GM19328 (cell line): ENCODE measurements around the gene MCM3AP.
"Not testable (repeated sequence)": the region's sequence is repeated elsewhere in the genome, so short reads cannot be mapped to it uniquely, and the experiment has no call there.

Experiments used
- ATAC-seq: cut with Tn5 transposase; IDR thresholded peaks from one replicate; pipeline ENCODE4 v1.9.1; 2021; ENCODE audit warnings: mild to moderate bottlenecking, moderate library complexity; ENCODE audit not compliant: unreplicated experiment

The MCM3AP gene

DNA sequence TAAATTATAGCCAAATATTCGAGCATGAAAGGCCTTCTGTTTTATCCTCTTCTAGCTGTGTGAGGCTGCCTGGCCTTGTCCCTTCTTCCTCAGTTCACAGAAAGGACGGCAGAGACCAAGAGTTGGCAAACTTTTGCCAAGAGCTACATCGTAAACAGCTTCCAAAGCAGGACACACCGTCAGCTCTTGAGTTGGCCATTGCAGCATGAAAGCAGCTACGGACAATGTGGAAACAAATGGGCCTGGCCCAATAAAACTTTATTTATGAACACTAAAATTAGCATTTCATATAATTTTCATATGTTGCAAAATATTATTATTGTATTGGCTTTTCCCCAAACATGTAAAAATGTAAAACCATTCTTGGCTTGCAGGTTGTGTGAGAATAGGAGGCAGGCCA lies 27.5 kb upstream of the MCM3AP start:
- ATAC-seq: no peak

- ATAC-seq: no peak
These were observed 26.2 kb upstream of the MCM3AP start for GRCh38 chr21:46311568-46311967.

- ATAC-seq: not testable (repeated sequence)
These were observed 24.8 kb upstream of the MCM3AP start for GRCh38 chr21:46310260-46310659.

GRCh38 chr21:46308431-46308830 lies 23.0 kb upstream of the MCM3AP start:
- ATAC-seq: no peak

GRCh38 chr21:46307625-46308024 lies 22.2 kb upstream of the MCM3AP start:
- ATAC-seq: no peak

GRCh38 chr21:46304955-46305354 lies 19.5 kb upstream of the MCM3AP start:
- ATAC-seq: no peak

GRCh38 chr21:46304437-46304836 lies 19.0 kb upstream of the MCM3AP start:
- no peak for ATAC-seq

GRCh38 chr21:46301759-46302158 lies 16.3 kb upstream of the MCM3AP start:
- no peak for ATAC-seq

DNA sequence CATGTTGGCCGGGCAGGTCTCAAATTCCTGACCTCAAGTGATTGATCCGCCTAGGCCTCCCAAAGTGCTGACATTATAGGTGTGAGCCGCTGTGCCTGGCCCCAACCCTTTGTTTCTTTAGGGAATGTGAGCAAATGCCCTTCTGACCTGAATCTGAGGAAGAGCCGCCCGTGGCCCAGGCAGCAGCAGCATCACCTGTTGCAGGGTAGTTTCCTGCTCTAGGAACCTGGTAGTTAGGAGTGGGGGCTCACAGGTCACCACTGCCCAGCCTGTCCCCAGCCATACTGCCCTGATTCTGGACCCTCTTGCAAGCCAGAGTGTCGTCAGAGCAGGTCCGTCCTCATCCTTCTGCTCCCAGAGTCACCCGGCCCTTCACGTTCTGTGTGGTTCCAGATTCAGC lies 13.8 kb upstream of the MCM3AP start:
- ATAC-seq: no peak

GRCh38 chr21:46297338-46298271 lies 12.2 kb upstream of the MCM3AP start:
- ATAC-seq: no peak

DNA sequence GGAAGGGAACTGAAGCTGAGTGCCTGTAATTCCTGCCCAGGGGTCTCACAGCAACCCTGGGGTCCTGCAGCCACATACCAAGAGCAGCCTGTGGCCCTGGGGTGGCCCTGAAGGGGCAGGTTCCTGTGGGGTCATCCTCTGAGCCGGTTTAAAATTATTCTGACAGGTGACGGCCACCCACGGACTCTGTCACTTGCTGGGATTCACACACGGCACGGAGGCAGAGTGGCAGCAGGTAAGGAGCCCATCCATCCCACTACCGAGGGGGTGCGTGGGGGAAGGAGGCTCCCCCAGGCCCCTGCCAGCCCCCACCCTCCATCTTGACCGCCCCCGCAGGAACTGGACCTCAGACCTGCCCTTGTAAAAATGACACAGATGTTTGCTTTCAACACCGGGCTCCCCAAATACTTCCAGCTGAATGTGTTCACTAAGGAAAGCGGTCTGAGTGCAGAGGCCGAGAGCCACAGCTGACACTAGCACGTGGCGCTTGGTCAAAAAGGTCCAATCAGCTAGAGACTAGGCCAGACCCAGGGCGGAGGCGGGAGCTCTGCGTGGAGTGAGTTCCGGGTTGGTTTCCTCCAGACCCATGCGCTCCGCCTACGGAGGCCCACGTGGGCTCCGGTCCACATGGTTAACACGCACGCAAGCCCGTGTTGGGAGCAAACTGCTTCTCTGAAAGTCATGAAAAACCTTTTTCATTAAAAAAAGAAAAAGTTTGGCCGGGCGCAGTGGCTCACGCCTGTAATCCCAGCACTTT lies 10.8 kb upstream of the MCM3AP start:
- no peak for ATAC-seq

DNA sequence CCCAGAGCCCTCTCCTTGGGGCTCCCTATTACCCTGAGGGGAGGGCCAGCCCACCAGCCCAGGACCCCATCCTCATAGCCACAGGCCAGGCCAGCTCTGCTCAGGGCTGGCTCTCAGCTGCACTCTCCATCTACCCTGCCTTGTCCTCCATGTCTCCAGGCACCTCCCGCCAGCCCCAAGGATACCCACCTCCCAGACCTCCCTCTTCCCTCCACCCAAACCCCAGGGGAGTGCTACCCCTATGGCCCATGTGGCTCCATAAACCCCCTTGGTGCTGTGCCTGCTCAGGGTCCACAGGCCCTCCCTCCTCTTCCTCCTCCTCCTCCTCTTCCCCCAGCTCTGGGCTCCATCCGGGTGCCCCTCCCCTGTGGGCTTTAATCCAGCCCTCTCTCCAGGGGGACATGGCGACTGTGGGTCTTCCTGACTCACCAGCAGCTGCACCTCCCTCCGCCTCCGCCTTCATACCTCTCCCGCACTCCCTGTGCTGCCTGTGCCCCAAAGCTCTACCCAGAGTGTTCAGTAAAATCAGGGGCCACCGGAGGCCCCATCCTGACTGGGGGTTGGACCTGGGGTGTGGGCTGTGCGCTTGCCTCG lies 9.9 kb upstream of the MCM3AP start:
- ATAC-seq: no peak

DNA sequence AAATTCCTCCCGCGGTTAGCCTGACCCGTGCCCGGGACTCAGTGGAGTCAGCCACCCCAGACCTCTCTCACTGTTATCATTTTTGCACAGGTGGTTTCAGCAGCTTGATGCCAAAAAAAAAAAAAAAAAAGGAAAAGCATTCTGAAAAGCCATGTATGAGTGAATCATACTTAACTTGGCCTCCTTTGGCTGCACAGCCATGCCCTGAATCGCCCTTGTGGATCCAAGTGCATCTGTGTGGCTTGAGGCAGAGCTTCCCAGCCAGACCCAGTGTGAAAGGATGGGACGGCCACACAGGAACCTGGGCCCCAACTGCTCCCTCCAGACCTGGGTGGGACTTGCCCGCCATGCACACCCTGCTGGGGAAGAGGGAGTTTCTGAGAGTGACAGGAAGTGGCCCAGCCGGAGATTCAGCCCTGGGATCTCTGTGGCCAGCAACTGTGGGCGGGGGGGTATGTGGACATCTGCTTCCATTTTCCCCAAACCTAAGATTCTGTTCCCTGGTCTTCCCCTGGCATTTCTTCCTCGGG lies 9.3 kb upstream of the MCM3AP start:
- no peak for ATAC-seq

- ATAC-seq: no peak
These were observed 6.2 kb upstream of the MCM3AP start for GRCh38 chr21:46291561-46291960.

GRCh38 chr21:46289655-46290179 lies 4.3 kb upstream of the MCM3AP start:
- ATAC-seq: no peak

- ATAC-seq: no peak
These were observed 2.1 kb upstream of the MCM3AP start for GRCh38 chr21:46287541-46287940.

GRCh38 chr21:46286648-46287002 lies 1.2 kb upstream of the MCM3AP start:
- ATAC-seq: no peak

DNA sequence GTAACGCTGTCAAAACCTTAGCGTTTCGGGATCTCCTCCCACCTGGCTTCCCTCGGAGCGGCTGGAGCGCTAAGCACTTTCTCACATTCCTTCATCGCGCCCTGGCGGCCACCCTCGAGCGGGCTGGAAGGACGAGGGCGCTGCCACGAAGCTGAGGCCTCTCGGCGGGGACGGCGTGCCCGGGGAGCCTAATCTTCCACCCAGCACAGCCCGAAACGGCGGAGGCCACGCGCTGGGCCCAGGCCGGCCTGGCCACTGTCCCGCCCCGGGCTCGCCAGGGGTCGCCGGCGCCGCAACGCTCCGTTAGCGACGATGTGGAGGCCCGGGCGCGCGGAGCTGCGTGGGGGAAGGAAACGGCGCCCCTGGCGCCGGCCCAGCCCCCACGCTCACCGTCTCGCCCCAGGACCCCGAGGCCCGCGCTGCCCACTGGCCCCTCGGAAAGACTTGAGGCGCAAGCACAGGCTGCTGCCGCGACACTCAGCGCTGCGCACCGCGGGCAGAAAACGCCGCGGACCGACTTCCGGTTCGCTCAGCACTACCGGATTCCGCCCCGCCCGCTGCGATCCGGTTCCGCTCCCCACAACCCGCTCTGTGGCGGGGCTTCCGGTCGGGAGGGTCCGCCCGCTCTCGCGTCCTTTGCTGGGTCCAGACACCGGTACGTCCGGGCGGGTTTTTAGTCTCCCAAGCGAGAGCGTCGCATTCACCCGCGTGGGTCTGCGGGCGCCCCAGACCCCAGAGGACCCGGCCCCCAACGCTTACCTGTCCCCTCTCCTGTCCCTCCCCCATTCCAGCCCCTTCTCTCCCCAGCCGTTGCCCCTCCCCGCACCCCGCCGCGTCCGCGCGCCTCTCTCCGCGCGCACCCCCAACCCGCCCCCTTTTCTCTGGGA lies 593 bp upstream of the MCM3AP start, which contains the start of gene YBEY:
Gene YBEY (plus strand): TSS at position 582 of the 887 bp plus-strand sequence. CDS start 572 bp downstream, outside the sequence.
- ATAC-seq: peak; percentile 73

DNA sequence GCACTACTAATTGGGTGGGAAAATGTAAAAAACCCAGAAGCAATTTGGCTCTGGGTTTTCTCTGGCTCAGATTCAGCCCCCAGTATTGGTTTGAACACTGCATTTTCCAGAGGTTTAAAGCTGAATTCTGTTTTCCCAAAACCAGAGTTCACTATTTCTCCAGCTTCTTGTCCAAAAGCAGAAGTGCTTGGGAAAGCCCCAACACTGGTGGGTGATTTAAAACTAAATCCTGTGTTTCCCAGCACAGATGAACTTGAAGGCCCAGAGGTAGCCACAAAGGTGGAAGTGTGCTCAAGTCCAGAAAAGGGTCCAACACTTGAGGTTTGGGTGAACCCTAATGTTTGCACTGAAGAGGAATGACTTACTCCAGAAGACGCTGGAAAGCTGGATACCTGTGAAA lies 678 bp downstream of the MCM3AP start:
- ATAC-seq: no peak

DNA sequence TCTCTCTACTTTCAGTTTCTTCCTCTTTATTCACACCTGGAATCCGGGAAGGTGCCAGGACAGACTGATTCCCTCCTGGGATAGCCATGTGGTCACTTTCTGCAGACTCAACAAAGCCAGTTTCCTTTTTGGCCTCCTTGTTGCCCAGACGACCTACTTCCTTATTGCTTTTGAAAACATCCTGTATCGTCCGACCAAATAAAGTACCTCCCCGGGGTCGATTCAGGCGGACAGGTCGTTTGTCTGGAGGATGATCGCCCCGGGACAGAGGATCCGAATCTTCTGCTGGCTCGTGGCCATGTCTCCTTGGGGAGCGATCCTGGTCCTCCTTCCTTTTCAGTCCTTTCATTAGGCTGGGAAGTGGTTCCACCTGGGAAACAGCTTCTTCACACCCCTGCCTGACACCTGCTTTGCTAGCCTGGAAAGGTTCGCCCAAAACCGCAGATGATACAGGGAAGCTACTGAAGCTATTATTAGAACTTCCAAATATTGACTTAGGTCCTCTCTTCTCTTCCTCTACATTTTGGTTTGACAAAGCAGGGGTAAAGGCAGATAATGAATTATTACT lies 1.2 kb downstream of the MCM3AP start:
- ATAC-seq: no peak
